ENCODE data around the gene ANKRD37. TPM values are rescaled to one million over a fixed set of nuclear protein-coding genes. Genes with fewer than 3 reads are reported as not detected.
A peak's percentile ranks its signal among the peaks of the same experiment; 100 is the strongest.

Gene ANKRD37
- total and polyA plus RNA-seq, 7 donors, result 8.9 to 28.8 (median 12.2) TPM

- peak; percentile 60 for DNase-seq
- Histone ChIP-seq H3K9me3 (no peaks in the 10 kb centered on the region), H3K4me1 (peaks cover 0 to 41% (median 19%) of the 10 kb centered on the region in 4 donors), H3K27ac (peak overlapping the region; percentile 91 to 95 (median 92)), H3K27me3 (no peaks in the 10 kb centered on the region), H3K4me3 (peak overlapping the region; percentile 57 to 84 (median 73)), H3K36me3 (peaks cover 0 to 14% (median 0%) of the 10 kb centered on the region in 4 donors)
- TF ChIP-seq, protein P1, sequence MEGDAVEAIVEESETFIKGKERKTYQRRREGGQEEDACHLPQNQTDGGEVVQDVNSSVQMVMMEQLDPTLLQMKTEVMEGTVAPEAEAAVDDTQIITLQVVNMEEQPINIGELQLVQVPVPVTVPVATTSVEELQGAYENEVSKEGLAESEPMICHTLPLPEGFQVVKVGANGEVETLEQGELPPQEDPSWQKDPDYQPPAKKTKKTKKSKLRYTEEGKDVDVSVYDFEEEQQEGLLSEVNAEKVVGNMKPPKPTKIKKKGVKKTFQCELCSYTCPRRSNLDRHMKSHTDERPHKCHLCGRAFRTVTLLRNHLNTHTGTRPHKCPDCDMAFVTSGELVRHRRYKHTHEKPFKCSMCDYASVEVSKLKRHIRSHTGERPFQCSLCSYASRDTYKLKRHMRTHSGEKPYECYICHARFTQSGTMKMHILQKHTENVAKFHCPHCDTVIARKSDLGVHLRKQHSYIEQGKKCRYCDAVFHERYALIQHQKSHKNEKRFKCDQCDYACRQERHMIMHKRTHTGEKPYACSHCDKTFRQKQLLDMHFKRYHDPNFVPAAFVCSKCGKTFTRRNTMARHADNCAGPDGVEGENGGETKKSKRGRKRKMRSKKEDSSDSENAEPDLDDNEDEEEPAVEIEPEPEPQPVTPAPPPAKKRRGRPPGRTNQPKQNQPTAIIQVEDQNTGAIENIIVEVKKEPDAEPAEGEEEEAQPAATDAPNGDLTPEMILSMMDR (IDR thresholded peaks at IDR 0.05), result no peak
- TF ChIP-seq EP300 (IDR thresholded peaks at IDR 0.05) (no peak), POLR2AphosphoS5 (IDR thresholded peaks at IDR 0.05) (no peak), POLR2A (IDR thresholded peaks at IDR 0.05) (no peak)
- WGBS, 2 donors, result 15 to 17% methylated on average over 13 of the region's 13 CpGs
- intact Hi-C loops (cut with DNase I), result loop anchor here (1.0 to 5.0 kb wide), 4 partner anchors 29 to 612 kb away; partner anchors contain the start of genes ANKRD37 and CCDC110
Measured at GRCh38 chr4:185424905-185425646, 28.4 kb downstream of the ANKRD37 start.

- Histone ChIP-seq H3K4me1 (peaks cover 0 to 41% (median 19%) of the 10 kb centered on the region in 4 donors), H3K4me3 (peak within 1 kb of the TSS; percentile 57 to 84 (median 73)), H3K27me3 (no peaks in the 10 kb centered on the region), H3K36me3 (peaks cover 0 to 14% (median 0%) of the 10 kb centered on the region in 4 donors), H3K27ac (peak within 1 kb of the TSS; percentile 91 to 95 (median 92)), H3K9me3 (no peaks in the 10 kb centered on the region)
- DNase-seq, result peak; percentile 95
- WGBS, 2 donors, result 0% methylated on average over 66 of the region's 66 CpGs
- TF ChIP-seq POLR2AphosphoS5 (IDR thresholded peaks at IDR 0.05) (peak; percentile 90 to 96 (median 92)), EP300 (IDR thresholded peaks at IDR 0.05) (peak in 2 of 4 donors; percentile 43 to 56), POLR2A (IDR thresholded peaks at IDR 0.05) (peak; percentile 64 to 70)
- TF ChIP-seq, protein P1 (IDR thresholded peaks at IDR 0.05), result no peak
- intact Hi-C loops (cut with DNase I), result loop anchor here (1.0 to 5.0 kb wide), 4 partner anchors 29 to 612 kb away; partner anchors contain the start of genes ANKRD37 and CCDC110
Measured at GRCh38 chr4:185425647-185426352, 29.2 kb downstream of the ANKRD37 start, which contains the start of gene UFSP2. Gene UFSP2 (minus strand): TSS chr4:185425964. CDS start chr4:185425868, 96 bp downstream.

DNA sequence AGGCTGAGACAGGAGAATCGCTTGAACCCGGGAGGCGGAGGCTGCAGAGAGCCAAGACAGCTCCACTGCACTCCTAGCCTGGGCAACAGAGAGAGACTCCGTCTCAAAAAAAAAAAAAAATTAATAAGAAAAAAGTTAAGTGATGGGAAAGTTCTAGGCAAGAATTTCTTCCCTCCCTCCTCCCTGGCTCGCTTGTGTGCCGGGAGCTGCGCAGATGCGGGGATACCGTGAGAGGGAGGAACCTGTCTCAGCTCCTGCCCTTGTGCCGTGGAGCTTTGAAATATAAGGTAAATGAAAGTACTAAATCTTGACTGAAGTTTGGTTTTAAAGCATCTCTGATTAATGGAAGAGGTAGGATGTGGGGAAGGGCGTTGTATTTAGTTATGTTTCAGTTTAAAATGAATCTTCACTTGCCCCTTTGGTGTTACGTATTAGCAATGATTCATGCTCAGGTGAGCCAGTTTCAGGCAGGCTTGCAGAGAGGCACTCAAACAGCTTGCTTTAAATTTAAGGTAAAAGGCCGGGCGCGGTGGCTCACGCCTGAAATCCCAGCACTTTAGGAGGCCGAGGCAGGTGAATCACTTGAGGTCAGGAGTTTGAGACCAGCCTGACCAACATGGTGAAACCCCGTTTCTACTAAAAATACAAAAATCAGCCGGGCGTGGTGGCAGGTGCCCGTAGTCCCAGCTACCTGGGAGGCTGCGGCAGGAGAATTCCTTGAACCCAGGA, 30.5 kb downstream of the ANKRD37 start:
- intact Hi-C loops (cut with DNase I), result loop anchor here (5.0 kb wide), 3 partner anchors 45 to 610 kb away; partner anchors contain the start of gene CCDC110
- H3K27ac ChIP-seq, result no peak overlapping the region
- H3K4me1 ChIP-seq, result peaks cover 0 to 30% (median 15%) of the 10 kb centered on the region in 4 donors
- 88 to 91% methylated on average over 22 of the region's 22 CpGs for WGBS, 2 donors
- H3K9me3 ChIP-seq, result no peaks in the 10 kb centered on the region
- H3K27me3 ChIP-seq, result no peaks in the 10 kb centered on the region
- H3K4me3 ChIP-seq, result no peak overlapping the region
- DNase-seq, result peak; percentile 59
- peaks cover 0 to under 1% (median 0%) of the 10 kb centered on the region in 4 donors for H3K36me3 ChIP-seq
- TF ChIP-seq POLR2A (IDR thresholded peaks at IDR 0.05) (no peak), EP300 (IDR thresholded peaks at IDR 0.05) (no peak), POLR2AphosphoS5 (IDR thresholded peaks at IDR 0.05) (no peak)
- TF ChIP-seq, protein P1 (IDR thresholded peaks at IDR 0.05), result no peak

GRCh38 chr4:185429660-185430059, 33.0 kb downstream of the ANKRD37 start:
- no peak overlapping the region for H3K27ac ChIP-seq
- WGBS, 2 donors, result 54 to 55% methylated on average over 5 of the region's 5 CpGs
- peaks cover 0 to 6% (median 4%) of the 10 kb centered on the region in 4 donors for H3K4me1 ChIP-seq
- H3K36me3 ChIP-seq, result no peaks in the 10 kb centered on the region
- no peak for DNase-seq
- no peaks in the 10 kb centered on the region for H3K9me3 ChIP-seq
- no peaks in the 10 kb centered on the region for H3K27me3 ChIP-seq
- H3K4me3 ChIP-seq, result no peak overlapping the region
- TF ChIP-seq POLR2A (IDR thresholded peaks at IDR 0.05), result no peak
- no peak for TF ChIP-seq EP300 (IDR thresholded peaks at IDR 0.05)
- TF ChIP-seq, protein P1 (IDR thresholded peaks at IDR 0.05), result no peak
- TF ChIP-seq POLR2AphosphoS5 (IDR thresholded peaks at IDR 0.05), result no peak
- intact Hi-C loops (cut with DNase I), result loop anchor here (5.0 kb wide), 3 partner anchors 43 to 608 kb away; partner anchors contain the start of gene CCDC110
